ENCODE data around the gene SAMD10. TPM values are rescaled to one million over a fixed set of nuclear protein-coding genes. Genes with fewer than 3 reads are reported as not detected.
"Not testable (repeated sequence)": the region's sequence is repeated elsewhere in the genome, so short reads cannot be mapped to it uniquely, and the experiment has no call there.

The SAMD10 gene
- total RNA-seq (1.8 TPM), polyA plus RNA-seq (3.8 TPM)

DNA sequence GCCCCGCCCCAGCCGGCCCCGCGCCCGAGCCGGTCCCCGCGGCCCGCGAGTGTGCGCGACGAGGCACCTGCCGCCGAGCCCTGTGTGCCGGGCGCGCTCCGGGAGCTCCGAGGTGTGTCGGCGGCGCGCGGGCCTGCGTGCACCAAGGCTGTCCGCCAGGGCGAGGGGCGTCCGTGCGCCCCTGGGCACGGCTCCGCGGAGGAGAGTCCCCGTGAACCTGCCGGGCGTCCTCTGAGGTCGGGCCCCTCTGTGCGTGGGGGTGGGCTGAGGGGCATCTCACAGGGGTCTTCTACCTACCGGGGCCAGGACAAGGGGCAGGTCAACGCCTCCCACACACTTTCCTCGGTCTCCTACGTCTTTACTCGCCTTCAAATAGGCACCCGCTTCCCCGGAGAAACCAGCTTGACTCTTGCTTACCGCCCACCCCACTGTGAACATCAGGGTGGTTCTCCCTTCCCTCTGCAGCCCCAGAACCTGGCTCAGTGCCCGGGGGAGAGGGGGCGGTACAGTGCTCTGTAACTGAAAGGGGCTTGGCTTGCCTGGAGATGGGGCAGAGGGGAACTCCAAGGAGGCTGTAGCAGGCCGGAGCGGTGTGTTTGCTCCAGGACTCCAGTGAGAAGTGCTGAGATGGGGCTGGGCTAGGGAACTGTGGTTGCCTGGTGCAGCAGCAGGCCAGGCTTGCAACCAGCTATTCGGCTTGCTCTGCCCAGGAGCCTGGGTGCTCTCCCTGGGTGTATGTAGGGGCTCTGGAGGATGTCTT lies at the start of gene SAMD10:
Gene SAMD10 (minus strand): TSS at position 86 of the 760 bp plus-strand sequence. CDS start 175 bp downstream, outside the sequence.
- Histone ChIP-seq H3K4me1 (ENCODE audit: insufficient read depth) (no peaks in the 10 kb centered on the region), H3K36me3 (ENCODE audit: insufficient read depth) (no peaks in the 10 kb centered on the region), H3K27ac (ENCODE audit: low read depth) (peak within 1 kb of the TSS; percentile 66), H3K4me3 (ENCODE audit: low read depth, low read length) (peak within 1 kb of the TSS; percentile 83)
- peak; percentile 70 for DNase-seq (ENCODE audit: extremely low spot score)
- 2% methylated on average over 52 of the region's 52 CpGs for WGBS

DNA sequence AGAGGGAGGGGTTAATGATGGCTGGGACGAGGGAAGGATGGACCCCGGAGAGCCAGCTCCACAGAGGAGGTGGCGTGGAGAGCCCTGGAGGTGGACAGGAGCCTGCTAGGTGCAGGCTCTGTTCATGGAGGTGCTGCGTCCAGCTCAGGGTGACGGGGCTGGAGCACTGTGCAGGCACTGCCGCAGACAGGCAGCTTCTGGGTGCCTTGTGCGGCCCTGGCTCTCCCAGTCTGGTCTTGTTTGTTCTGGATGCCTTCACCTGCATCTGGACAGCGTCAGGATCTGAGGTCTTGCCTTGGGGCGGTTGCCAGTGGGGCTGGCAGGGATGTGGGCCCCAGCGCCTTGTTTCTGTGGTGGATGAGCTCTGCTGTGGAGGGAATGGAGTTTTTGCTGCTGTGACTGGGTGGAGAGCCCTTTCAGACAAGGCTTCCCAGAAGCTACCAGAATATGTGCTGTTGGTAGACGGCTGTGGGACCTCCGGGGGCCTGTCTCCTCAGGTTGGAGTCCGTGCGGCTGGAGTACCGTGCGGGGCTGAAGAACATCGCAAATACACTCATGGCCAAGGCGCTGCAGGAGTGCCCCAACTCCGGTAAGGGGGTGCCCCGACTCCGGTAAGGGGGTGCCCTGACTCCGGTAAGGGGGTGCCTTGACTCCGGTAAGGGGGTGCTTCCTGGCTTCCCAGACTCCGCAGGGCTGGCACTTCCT lies 48.7 kb upstream of the SAMD10 start:
- Histone ChIP-seq H3K4me1 (ENCODE audit: insufficient read depth) (no peaks in the 10 kb centered on the region), H3K36me3 (ENCODE audit: insufficient read depth) (peaks cover 11% of the 10 kb centered on the region), H3K27ac (ENCODE audit: low read depth) (no peak overlapping the region), H3K4me3 (ENCODE audit: low read depth, low read length) (no peak overlapping the region)
- WGBS: 82% methylated on average over 24 of the region's 24 CpGs
- no peak for DNase-seq (ENCODE audit: extremely low spot score)

DNA sequence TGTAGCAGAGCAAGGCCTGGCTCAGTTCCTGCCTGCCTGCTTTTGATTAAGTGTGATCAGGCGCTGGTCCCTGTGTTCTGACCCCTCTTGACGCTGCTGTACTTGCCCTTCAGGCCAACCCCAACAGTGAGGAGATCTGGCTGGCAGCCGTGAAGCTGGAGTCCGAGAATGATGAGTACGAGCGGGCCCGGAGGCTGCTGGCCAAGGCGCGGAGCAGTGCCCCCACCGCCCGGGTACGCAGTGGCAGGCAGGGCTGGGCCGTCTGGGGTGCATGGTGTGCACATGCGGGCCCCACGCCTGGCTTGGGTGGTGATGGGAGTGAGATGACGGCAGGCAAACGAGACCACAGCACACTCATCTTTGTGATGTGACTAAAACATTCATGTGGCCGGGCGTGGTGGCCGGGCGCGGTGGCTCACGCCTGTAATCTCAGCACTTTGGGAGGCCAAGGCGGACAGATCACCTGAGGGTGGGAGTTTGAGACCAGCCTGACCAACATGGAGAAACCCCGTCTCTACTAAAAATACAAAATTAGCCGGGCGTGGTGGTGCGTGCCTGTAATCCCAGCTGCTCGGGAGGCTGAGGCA lies 46.5 kb upstream of the SAMD10 start:
- H3K36me3 ChIP-seq (ENCODE audit: insufficient read depth): peaks cover 7% of the 10 kb centered on the region
- H3K4me3 ChIP-seq (ENCODE audit: low read depth, low read length): no peak overlapping the region
- WGBS: 94% methylated on average over 29 of the region's 29 CpGs

DNA sequence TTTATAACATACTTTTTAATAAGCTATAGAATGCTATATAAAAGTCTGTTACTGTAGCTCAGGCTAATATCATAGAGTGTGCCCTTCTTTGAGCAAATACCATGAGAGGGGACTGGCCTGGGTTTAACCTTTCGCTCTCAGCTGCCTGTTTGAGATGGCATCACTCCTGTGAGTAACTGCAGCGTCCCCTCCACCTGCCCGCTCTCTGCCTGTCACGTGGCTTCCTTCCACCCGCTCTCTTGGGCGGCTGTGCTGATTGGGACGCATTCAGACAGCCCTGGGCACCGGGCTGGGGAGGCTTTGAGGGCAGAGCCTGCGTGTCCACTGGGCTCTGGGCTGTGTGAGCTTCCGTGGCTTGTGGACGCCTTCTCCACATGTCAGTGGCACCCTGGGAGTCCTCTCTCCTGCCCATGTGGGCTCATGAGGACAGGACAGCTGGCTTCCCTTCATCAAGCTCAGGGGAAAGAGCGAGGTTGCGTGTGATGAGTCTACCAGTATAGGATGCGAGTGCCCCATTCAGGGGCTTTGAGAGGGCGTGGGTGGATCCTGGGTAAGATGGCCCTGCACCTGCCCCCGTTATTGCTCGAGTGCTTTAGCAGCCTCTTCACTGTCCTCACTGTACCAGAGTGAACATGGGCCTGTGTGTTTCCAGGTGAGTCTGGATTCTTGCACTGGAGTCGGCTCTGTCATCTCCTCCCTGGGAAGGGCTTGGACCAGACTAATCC lies 45.8 kb upstream of the SAMD10 start:
- Histone ChIP-seq H3K4me1 (ENCODE audit: insufficient read depth) (no peaks in the 10 kb centered on the region), H3K4me3 (ENCODE audit: low read depth, low read length) (no peak overlapping the region), H3K36me3 (ENCODE audit: insufficient read depth) (peaks cover 7% of the 10 kb centered on the region), H3K27ac (ENCODE audit: low read depth) (no peak overlapping the region)
- WGBS: 94% methylated on average over 18 of the region's 18 CpGs
- no peak for DNase-seq (ENCODE audit: extremely low spot score)

More for the DNA sequence above, 46.5 kb upstream of the SAMD10 start:
- Histone ChIP-seq H3K4me1 (ENCODE audit: insufficient read depth) (no peaks in the 10 kb centered on the region), H3K27ac (ENCODE audit: low read depth) (no peak overlapping the region)
- no peak for DNase-seq (ENCODE audit: extremely low spot score)

DNA sequence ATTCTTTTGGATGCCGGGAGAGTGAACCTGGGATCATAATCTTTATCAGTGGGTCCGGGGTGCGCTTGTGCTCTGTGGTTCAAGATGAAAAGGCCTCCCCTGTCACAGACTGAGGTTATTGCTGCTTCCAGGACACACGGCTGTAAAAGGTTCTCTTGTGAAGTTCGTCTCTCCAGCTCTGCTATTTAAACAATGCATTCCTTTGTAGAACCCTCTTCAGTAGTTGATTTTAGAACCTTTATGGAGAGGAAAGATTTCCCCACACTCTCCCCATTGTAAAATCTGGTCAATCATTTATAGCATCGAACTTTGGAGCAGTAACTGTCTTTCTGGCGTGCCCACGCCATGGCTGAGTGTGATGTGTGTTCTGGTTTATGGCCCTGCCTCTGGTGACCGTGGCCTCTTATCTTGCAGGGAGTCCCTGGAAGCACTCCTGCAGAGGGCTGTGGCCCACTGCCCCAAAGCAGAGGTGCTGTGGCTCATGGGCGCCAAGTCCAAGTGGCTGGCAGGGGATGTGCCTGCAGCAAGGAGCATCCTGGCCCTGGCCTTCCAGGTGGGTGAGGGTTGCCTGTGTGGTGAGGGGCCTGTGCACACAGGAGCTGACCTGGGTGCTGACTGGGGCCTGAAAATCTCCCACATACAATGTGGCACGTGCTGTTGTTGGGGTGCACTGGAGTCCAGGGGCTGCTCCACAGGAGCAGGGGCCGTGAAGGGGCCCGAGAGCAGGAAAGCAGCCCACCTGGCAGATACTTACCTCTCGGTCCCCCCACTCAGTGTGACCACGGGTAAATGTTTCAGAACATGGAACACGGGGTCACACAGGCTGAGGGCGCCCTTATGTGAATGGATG lies 44.9 kb upstream of the SAMD10 start:
- no peaks in the 10 kb centered on the region for H3K4me1 ChIP-seq (ENCODE audit: insufficient read depth)
- no peak for DNase-seq (ENCODE audit: extremely low spot score)
- WGBS: 85% methylated on average over 17 of the region's 17 CpGs
- peaks cover 7% of the 10 kb centered on the region for H3K36me3 ChIP-seq (ENCODE audit: insufficient read depth)
- H3K4me3 ChIP-seq (ENCODE audit: low read depth, low read length): no peak overlapping the region
- H3K27ac ChIP-seq (ENCODE audit: low read depth): no peak overlapping the region

DNA sequence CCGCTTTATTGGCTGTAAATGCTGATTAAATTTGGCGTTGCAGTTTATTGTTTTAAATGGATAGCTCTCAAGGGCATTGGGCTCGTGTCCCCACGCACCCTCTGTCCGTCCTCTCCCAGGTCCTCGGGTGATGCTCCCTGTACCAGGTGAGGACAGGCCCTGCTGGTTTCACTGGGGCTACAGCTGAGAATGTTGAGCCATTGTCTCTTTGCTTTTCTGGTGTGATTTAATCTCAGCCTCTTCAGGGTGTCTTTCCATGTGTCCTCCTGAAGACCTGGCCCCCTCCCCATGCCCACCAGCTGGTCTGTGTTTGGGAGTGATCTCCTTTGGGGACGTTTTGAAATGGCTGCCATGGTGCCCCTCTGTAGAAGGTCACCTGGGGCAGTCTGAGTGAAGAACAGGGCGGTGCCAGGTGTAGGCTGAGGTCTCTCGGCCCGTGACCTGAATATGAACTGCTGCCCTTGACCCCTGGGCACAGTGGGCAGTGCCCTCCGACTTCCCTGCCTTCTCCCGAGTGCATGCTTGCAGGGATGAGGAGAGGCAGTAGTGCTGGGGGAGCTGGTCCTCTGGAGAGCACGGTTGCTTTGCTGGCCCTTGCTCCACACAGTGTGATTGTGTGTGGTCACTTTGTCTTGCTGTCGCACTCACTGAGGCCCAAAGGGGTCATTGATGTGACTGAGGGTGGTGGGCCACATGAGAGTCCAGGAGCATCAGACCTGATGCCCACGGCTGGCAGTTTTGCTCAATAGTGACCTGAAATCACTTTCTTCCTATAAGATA lies 44.1 kb upstream of the SAMD10 start:
- WGBS: 76% methylated on average over 15 of the region's 15 CpGs
- DNase-seq (ENCODE audit: extremely low spot score): no peak
- no peak overlapping the region for H3K4me3 ChIP-seq (ENCODE audit: low read depth, low read length)
- H3K4me1 ChIP-seq (ENCODE audit: insufficient read depth): no peaks in the 10 kb centered on the region
- H3K27ac ChIP-seq (ENCODE audit: low read depth): no peak overlapping the region
- peaks cover 7% of the 10 kb centered on the region for H3K36me3 ChIP-seq (ENCODE audit: insufficient read depth)

DNA sequence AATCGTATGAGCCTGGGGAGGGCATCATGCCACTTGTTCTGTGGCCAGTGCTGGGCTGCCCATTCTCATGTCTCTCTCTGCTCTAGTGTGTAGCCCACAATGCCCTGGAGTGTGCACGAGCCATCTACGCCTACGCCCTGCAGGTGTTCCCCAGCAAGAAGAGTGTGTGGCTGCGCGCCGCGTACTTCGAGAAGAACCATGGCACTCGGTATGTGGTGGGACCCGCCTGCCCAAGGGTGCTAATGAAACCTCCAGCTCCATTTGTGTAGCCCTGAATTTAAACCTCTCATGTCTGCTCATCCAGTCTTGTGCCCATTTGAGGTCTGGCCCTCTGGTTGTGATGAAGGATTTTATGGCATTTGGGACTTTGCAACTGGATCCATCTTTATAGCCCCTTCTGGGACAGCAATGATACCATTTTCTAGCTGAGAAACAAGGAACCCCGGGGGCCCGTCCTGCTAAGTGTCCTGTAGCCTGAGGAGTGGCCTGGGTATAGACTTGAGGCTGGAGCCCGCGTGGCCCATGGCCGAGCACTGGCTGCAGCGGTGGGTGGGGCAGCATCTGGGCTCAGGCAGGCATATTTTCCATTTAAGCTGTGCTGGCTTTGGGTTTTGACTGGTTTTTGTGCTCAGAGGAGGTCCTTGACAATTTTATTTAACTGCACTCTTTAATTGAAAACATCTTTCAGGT lies 43.4 kb upstream of the SAMD10 start:
- WGBS: 88% methylated on average over 17 of the region's 17 CpGs
- Histone ChIP-seq H3K27ac (ENCODE audit: low read depth) (no peak overlapping the region), H3K4me3 (ENCODE audit: low read depth, low read length) (no peak overlapping the region), H3K4me1 (ENCODE audit: insufficient read depth) (no peaks in the 10 kb centered on the region), H3K36me3 (ENCODE audit: insufficient read depth) (peaks cover 3% of the 10 kb centered on the region)
- DNase-seq (ENCODE audit: extremely low spot score): no peak

DNA sequence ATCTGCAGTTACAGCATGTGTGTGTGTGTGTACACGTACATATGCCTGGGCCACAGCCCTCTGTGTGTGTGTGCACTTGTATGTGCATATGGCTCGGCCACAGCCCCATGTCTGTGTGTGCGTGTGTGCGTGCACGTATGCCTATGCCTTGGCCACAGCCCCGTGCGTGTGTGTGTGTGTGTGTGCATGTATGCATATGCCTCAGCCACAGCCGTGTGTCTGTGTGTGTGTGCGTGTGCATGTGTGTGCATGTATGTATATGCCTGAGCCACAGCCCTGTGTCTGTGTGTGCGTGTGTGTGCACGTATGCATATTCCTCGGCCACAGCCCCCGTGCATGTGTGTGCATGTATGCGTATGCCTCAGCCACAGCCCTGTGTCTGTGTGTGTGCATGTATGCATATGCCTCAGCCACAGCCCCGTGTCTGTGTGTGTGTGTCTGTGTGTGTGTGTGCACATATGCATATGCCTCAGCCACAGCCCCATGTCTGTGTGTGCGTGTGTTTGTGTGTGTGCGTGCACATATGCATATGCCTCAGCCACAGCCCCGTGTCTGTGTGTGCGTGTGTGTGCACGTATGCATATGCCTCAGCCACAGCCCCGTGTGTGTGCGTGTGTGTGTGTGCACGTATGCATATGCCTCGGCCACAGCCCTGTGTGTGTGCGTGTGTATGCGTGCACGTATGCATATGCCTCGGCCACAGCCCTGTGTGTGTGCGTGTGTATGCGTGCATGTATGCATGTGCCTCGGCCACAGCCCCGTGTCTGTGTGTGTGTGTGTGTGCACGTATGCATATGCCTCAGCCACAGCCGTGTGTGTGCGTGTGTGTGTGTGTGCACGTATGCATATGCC lies 41.9 kb upstream of the SAMD10 start:
- Histone ChIP-seq H3K4me3 (ENCODE audit: low read depth, low read length) (no peak overlapping the region), H3K27ac (ENCODE audit: low read depth) (no peak overlapping the region), H3K4me1 (ENCODE audit: insufficient read depth) (no peaks in the 10 kb centered on the region), H3K36me3 (ENCODE audit: insufficient read depth) (peaks cover 3% of the 10 kb centered on the region)
- WGBS: 95% methylated on average over 36 of the region's 36 CpGs
- DNase-seq (ENCODE audit: extremely low spot score): no peak

DNA sequence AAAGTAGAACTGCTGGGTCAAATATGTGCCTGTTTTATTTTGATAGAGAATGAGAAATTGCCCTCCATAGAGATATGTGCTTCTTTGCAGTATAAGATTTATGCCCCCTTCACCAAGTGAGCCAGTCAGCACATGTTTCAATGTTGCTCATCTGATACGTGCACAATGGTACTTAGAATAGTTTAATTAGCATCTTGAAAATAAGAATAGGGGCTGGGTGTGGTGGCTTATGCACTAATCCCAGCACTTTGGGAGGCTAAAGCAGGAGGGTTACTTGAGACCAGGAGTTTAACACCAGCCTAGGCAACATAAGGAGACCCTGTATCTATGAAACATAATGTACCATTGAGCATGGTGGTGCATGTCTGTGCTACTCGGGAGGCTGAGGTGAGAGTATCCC lies 36.2 kb upstream of the SAMD10 start:
- no peaks in the 10 kb centered on the region for H3K4me1 ChIP-seq (ENCODE audit: insufficient read depth)
- WGBS: 79% methylated on average over 2 of the region's 2 CpGs
- H3K4me3 ChIP-seq (ENCODE audit: low read depth, low read length): no peak overlapping the region
- DNase-seq (ENCODE audit: extremely low spot score): no peak
- no peak overlapping the region for H3K27ac ChIP-seq (ENCODE audit: low read depth)
- H3K36me3 ChIP-seq (ENCODE audit: insufficient read depth): peaks cover 5% of the 10 kb centered on the region

DNA sequence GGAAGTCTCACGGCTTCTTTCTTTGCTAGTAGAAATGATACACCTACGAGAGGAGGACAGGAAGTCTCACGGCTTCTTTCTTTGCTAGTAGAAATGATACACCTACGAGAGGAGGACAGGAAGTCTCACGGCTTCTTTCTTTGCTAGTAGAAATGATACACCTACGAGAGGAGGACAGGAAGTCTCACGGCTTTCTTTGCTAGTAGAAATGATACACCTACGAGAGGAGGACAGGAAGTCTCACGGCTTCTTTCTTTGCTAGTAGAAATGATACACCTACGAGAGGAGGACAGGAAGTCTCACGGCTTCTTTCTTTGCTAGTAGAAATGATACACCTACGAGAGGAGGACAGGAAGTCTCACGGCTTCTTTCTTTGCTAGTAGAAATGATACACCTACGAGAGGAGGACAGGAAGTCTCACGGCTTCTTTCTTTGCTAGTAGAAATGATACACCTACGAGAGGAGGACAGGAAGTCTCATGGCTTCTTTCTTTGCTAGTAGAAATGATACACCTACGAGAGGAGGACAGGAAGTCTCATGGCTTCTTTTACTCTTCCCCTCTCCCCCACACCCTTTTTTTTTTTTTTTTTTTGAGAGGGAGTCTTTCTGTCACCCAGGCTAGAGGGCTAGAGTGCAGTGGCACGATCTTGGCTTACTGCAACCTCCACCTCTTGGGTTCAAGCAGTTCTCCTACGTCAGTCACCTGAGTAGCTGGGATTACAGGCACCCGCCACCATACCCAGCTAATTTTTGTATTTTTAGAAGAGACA lies 33.1 kb upstream of the SAMD10 start:
- DNase-seq (ENCODE audit: extremely low spot score); H3K4me3 ChIP-seq (ENCODE audit: low read depth, low read length); H3K36me3 ChIP-seq (ENCODE audit: insufficient read depth); H3K4me1 ChIP-seq (ENCODE audit: insufficient read depth); H3K27ac ChIP-seq (ENCODE audit: low read depth): not testable (repeated sequence)
- WGBS: 93% methylated on average over 11 of the region's 20 CpGs

DNA sequence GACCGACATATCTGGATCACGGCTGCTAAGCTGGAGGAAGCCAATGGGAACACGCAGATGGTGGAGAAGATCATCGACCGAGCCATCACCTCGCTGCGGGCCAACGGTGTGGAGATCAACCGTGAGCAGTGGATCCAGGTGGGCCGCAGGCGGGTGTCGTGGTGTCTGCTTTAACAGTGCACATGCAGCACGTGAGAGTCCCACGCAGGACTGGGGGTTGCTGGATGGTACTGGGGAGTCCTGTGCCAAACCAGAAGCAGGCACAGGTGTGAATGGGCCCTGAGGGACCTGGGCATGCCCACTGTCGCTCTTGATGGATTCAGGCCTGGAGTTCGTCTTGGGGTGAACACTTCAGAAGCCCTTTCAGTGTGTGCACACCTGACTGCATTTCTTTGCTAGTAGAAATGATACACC lies 31.9 kb upstream of the SAMD10 start:
- Histone ChIP-seq H3K27ac (ENCODE audit: low read depth) (no peak overlapping the region), H3K36me3 (ENCODE audit: insufficient read depth) (peaks cover 5% of the 10 kb centered on the region), H3K4me3 (ENCODE audit: low read depth, low read length) (no peak overlapping the region), H3K4me1 (ENCODE audit: insufficient read depth) (no peaks in the 10 kb centered on the region)
- WGBS: 97% methylated on average over 16 of the region's 16 CpGs
- no peak for DNase-seq (ENCODE audit: extremely low spot score)

All from urinary bladder (tissue), 4 donors.